Type B pancreatic cell (in vitro differentiated cells): ENCODE measurements around the gene LDHB. TPM values are rescaled to one million over a fixed set of nuclear protein-coding genes. Genes with fewer than 3 reads are reported as not detected.
"Not testable (repeated sequence)": the region's sequence is repeated elsewhere in the genome, so short reads cannot be mapped to it uniquely, and the experiment has no call there.

ENCODE experiments used
- DNase-seq: peaks from one replicate; pipeline ENCODE4 v3.0.0; 2021; ENCODE audit warnings: mixed read lengths; ENCODE audit not compliant: unreplicated experiment; ENCODE audit errors: extremely low spot score
- H3K27ac Mint-ChIP-seq: 2 replicates; pipeline ENCODE4 v1.8.0; 2021; ENCODE audit warnings: mild to moderate bottlenecking, mixed read lengths
- H3K27me3 Mint-ChIP-seq: 2 replicates; pipeline ENCODE4 v1.8.0; 2021; ENCODE audit warnings: mixed read lengths
- H3K36me3 Mint-ChIP-seq: 2 replicates; pipeline ENCODE4 v1.8.0; 2021; ENCODE audit warnings: mixed read lengths
- H3K4me1 Mint-ChIP-seq: one replicate; pipeline ENCODE4 v1.8.0; 2021; ENCODE audit warnings: mixed read lengths; ENCODE audit not compliant: unreplicated experiment
- H3K4me3 Mint-ChIP-seq: 2 replicates; pipeline ENCODE4 v1.8.0; 2021; ENCODE audit warnings: mild to moderate bottlenecking, mixed read lengths
- H3K9me3 Mint-ChIP-seq: 2 replicates; pipeline ENCODE4 v1.8.0; 2021; ENCODE audit warnings: mixed read lengths
- CTCF ChIP-seq: fragments of 200-600 bp; sonication (generic); conservative IDR thresholded peaks from 2 replicates; pipeline ENCODE4 v1.5.0; 2021; ENCODE audit warnings: antibody characterized with exemption, mild to moderate bottlenecking
- total RNA-seq: library from RNA; stranded (reverse); gene quantifications from 2 replicates; pipeline ENCODE4 v1.2.1, GENCODE V29; 2021; ENCODE audit warnings: low replicate concordance

Gene LDHB
- total RNA-seq, 1 donor from 2014 or later: 848 TPM

GRCh38 chr12:21604245-21605101, 53.2 kb downstream of the LDHB start, which contains the start of gene GYS2:
TSS of gene GYS2 (minus strand) at chr12:21604847. CDS start at chr12:21604592, 255 bp downstream.
- TF ChIP-seq CTCF: no peak
- Mint-ChIP-seq H3K27ac (no peak within 1 kb of the TSS), H3K9me3 (no peaks in the 10 kb centered on the region), H3K4me3 (no peak within 1 kb of the TSS), H3K27me3 (peaks cover 8% of the 10 kb centered on the region), H3K4me1 (no peaks in the 10 kb centered on the region), H3K36me3 (no peaks in the 10 kb centered on the region)
- DNase-seq: no peak

GRCh38 chr12:21602774-21603173, 54.9 kb downstream of the LDHB start:
- no peak overlapping the region for H3K27ac Mint-ChIP-seq
- H3K9me3 Mint-ChIP-seq: no peaks in the 10 kb centered on the region
- peaks cover 8% of the 10 kb centered on the region for H3K27me3 Mint-ChIP-seq
- H3K4me3 Mint-ChIP-seq: no peak overlapping the region
- no peaks in the 10 kb centered on the region for H3K36me3 Mint-ChIP-seq
- no peak for TF ChIP-seq CTCF
- H3K4me1 Mint-ChIP-seq: no peaks in the 10 kb centered on the region
- DNase-seq: no peak

- no peak for DNase-seq
- H3K27me3 Mint-ChIP-seq: peaks cover 8% of the 10 kb centered on the region
- no peaks in the 10 kb centered on the region for H3K4me1 Mint-ChIP-seq
- no peak overlapping the region for H3K27ac Mint-ChIP-seq
- no peaks in the 10 kb centered on the region for H3K36me3 Mint-ChIP-seq
- no peak for TF ChIP-seq CTCF
- no peak overlapping the region for H3K4me3 Mint-ChIP-seq
- H3K9me3 Mint-ChIP-seq: no peaks in the 10 kb centered on the region
Observed at GRCh38 chr12:21600196-21600595, 57.4 kb downstream of the LDHB start.

- Mint-ChIP-seq H3K36me3 (no peaks in the 10 kb centered on the region), H3K27me3 (peaks cover 8% of the 10 kb centered on the region), H3K4me3 (no peak overlapping the region), H3K4me1 (no peaks in the 10 kb centered on the region), H3K9me3 (no peaks in the 10 kb centered on the region), H3K27ac (no peak overlapping the region)
- no peak for TF ChIP-seq CTCF
- no peak for DNase-seq
Observed at GRCh38 chr12:21599143-21599999, 58.3 kb downstream of the LDHB start.

GRCh38 chr12:21598651-21599050, 59.0 kb downstream of the LDHB start:
- no peak for TF ChIP-seq CTCF

GRCh38 chr12:21595356-21595755, 62.3 kb downstream of the LDHB start:
- H3K9me3 Mint-ChIP-seq, H3K4me1 Mint-ChIP-seq, H3K4me3 Mint-ChIP-seq, DNase-seq, H3K36me3 Mint-ChIP-seq, H3K27me3 Mint-ChIP-seq, H3K27ac Mint-ChIP-seq: not testable (repeated sequence)

More at GRCh38 chr12:21598651-21599050, 59.0 kb downstream of the LDHB start:
- H3K36me3 Mint-ChIP-seq: no peaks in the 10 kb centered on the region
- H3K9me3 Mint-ChIP-seq: no peaks in the 10 kb centered on the region
- H3K27ac Mint-ChIP-seq: no peak overlapping the region
- H3K4me1 Mint-ChIP-seq: no peaks in the 10 kb centered on the region
- H3K4me3 Mint-ChIP-seq: no peak overlapping the region
- DNase-seq: no peak
- peaks cover 5% of the 10 kb centered on the region for H3K27me3 Mint-ChIP-seq
